Measurements from ENCODE around the gene SGCD. TPM values are rescaled to one million over a fixed set of nuclear protein-coding genes. Genes with fewer than 3 reads are reported as not detected.

Gene SGCD
- total RNA-seq, 1 donor: 11.7 TPM

DNA sequence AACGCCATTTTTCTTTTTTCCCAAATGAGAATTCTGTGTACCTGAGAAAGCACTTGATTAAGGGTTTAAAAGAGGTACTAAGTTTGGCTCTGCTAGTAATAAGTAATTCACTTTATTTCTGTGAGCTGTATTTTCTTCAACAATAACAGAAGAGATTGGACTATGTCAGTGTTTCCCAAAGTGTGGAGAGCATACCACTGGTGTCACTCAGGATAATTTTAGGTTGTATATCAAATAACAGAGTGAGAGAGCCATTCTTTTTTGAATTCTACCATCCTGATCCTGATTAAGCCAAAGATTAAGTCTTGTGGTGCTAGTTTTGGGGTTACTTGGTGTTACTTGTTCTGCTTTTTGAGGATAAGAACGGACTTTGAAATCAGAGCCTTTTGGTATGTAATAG, 380.8 kb downstream of the SGCD start:
- DNase-seq (ENCODE audit: low read depth): no peak
- TF ChIP-seq, protein P1, sequence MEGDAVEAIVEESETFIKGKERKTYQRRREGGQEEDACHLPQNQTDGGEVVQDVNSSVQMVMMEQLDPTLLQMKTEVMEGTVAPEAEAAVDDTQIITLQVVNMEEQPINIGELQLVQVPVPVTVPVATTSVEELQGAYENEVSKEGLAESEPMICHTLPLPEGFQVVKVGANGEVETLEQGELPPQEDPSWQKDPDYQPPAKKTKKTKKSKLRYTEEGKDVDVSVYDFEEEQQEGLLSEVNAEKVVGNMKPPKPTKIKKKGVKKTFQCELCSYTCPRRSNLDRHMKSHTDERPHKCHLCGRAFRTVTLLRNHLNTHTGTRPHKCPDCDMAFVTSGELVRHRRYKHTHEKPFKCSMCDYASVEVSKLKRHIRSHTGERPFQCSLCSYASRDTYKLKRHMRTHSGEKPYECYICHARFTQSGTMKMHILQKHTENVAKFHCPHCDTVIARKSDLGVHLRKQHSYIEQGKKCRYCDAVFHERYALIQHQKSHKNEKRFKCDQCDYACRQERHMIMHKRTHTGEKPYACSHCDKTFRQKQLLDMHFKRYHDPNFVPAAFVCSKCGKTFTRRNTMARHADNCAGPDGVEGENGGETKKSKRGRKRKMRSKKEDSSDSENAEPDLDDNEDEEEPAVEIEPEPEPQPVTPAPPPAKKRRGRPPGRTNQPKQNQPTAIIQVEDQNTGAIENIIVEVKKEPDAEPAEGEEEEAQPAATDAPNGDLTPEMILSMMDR (IDR thresholded peaks at IDR 0.05; ENCODE audit: insufficient read depth, low read length): no peak
- H3K4me3 ChIP-seq (ENCODE audit: low read depth, low read length): no peak overlapping the region

DNA sequence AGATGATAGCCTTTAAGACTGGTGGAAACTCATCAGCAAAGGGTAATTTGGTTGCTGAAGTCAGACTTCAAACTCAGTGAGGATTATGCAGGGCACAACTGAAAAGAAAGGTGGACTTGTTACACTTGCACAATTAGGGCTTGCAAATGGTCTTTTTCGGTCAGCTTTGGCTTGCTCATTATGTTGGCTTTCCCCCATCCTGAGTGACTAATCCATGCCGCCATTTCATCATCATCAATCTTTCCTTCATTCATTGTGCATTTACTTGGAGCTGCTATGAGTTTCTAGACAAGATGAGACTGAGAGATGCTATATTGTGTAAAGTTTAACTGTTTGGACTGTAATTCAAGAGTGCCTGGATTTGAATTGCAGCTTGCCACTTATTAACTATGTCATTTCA, 388.3 kb downstream of the SGCD start:
- no peak for DNase-seq (ENCODE audit: low read depth)
- TF ChIP-seq, protein P1 (IDR thresholded peaks at IDR 0.05; ENCODE audit: insufficient read depth, low read length): no peak
- no peak overlapping the region for H3K4me3 ChIP-seq (ENCODE audit: low read depth, low read length)

DNA sequence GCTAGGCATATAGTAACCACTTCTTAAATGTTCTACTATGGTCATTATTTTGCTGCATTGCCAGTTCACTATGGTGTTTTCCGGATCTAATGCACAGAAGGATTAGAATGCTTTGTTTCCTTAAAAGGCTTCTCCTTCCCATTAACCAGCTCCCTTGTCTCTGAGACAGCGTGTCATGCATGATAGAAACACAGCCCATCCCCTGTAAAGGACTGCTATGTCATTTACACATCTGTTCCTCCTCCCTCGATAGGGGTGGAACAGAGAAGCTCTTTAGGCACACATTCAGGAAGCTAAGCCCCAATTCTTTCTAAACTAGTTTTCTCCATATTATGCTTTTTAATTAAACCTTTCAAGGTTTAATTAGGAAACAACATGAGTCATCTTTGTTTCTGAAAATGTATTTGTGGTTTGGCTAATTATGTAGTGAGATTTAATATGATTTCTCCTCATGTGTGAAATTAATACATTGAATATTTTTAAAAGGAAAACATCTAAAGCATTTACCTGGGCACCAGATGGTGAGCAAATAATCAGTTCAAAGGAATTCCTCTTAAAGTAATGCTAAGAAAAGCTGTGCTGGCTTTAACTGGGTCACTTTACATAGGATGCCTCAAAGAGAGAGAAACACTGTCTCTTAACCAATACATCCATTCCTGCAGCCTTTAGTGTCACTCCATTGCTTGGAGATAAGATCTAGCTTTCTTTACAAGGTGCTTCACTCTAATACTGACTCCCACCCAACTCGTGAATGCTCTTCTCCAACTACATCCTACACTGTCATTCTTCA, 389.8 kb downstream of the SGCD start:
- no peak overlapping the region for H3K4me3 ChIP-seq (ENCODE audit: low read depth, low read length)
- no peak for DNase-seq (ENCODE audit: low read depth)
- TF ChIP-seq, protein P1 (IDR thresholded peaks at IDR 0.05; ENCODE audit: insufficient read depth, low read length): no peak

DNA sequence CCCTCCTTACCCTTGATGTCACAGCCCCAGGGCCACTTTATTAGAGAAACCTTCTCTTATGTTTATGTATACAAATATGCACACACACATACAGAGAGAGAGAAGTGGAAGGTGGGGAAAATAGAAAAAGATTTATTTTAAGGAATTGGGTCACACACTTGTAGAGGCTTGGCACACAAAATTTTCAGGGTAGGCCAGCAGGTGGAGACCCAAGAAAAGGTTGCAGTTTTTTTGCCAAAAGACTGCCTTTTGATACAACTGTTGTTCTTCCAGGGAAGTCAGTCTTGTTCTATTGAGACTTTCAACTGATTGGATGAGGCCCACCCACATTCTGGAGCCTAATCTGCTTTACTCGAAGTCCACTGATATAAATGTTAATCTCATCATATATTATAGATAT, 392.0 kb downstream of the SGCD start:
- TF ChIP-seq, protein P1 (IDR thresholded peaks at IDR 0.05; ENCODE audit: insufficient read depth, low read length): no peak
- H3K4me3 ChIP-seq (ENCODE audit: low read depth, low read length): no peak overlapping the region
- no peak for DNase-seq (ENCODE audit: low read depth)

DNA sequence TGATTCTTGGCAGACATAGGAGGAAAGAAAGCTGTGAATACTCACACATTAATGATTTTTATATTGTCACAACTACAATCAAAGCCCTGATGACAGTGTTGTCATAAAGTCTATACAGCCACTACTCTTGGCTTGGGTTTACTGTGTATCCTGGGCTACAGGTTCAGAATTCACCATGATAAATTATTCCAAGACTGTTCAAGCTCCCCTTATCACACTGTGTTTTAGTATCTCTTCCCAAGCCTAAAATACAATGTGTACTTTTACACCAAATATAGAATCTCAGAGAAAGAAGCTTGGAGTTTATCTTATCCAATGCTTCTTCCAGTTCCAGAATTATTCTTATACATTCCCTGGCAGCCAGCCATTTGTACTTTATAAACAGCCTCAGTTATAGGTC, 395.4 kb downstream of the SGCD start:
- TF ChIP-seq, protein P1 (IDR thresholded peaks at IDR 0.05; ENCODE audit: insufficient read depth, low read length): no peak
- no peak overlapping the region for H3K4me3 ChIP-seq (ENCODE audit: low read depth, low read length)
- DNase-seq (ENCODE audit: low read depth): no peak

DNA sequence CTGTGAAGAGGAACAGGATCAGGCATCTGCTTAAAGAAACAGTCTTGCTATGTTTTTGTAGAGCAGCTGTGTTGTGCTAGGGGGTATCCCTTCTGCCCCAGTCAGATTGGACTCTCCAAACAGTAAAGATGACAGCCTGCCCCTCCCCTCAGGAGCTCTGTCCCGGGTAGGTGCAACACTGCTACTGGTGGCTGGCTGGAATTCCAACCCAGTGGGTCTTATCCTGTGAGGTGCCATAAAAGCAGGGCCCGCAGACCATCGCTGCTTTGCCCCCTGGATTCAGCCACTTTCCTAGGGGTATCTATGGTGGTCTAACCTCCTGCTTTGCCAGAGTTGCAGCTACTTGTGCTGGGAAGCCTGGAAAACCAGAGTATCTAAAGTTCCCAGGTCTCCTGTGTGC, 408.5 kb downstream of the SGCD start:
- TF ChIP-seq, protein P1 (IDR thresholded peaks at IDR 0.05; ENCODE audit: insufficient read depth, low read length): no peak
- no peak for DNase-seq (ENCODE audit: low read depth)
- H3K4me3 ChIP-seq (ENCODE audit: low read depth, low read length): no peak overlapping the region

DNA sequence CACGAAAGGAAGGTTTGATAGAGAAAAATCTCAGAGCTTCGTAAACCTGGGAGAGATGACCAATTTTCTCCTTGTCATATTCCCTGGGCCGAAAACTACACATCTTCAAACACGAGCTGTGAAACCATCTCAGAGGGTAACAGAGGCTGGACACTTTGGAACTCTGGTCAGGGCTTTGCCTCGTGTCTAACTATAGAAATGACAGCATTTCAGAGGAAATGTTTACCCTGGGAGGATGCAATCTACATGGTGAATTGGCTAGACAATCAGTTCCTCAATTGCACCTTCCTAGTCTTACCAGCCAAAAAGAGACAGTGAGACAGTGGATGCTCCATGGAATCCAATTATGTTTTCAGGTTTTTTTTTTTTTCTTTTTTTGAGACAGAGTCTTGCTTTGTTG, 414.6 kb downstream of the SGCD start:
- TF ChIP-seq, protein P1 (IDR thresholded peaks at IDR 0.05; ENCODE audit: insufficient read depth, low read length): no peak
- DNase-seq (ENCODE audit: low read depth): no peak
- no peak overlapping the region for H3K4me3 ChIP-seq (ENCODE audit: low read depth, low read length)
